Measurements from ENCODE around the gene TMEM61.
"Not testable (repeated sequence)": the region's sequence is repeated elsewhere in the genome, so short reads cannot be mapped to it uniquely, and the experiment has no call there.

Gene TMEM61

GRCh38 chr1:55005351-55006140, 25.1 kb downstream of the TMEM61 start:
- no peak for DNase-seq

GRCh38 chr1:55006931-55007330, 26.5 kb downstream of the TMEM61 start:
- no peak for DNase-seq

- no peak for DNase-seq
Measured at GRCh38 chr1:55007625-55008024, 27.2 kb downstream of the TMEM61 start.

GRCh38 chr1:55010194-55010886, 29.9 kb downstream of the TMEM61 start:
- no peak for DNase-seq

- no peak for DNase-seq
Measured at GRCh38 chr1:55010887-55011217, 30.4 kb downstream of the TMEM61 start.

GRCh38 chr1:55012661-55013060, 32.2 kb downstream of the TMEM61 start:
- peak; percentile 85 for DNase-seq

GRCh38 chr1:55015123-55015522, 34.7 kb downstream of the TMEM61 start:
- DNase-seq = no peak

DNA sequence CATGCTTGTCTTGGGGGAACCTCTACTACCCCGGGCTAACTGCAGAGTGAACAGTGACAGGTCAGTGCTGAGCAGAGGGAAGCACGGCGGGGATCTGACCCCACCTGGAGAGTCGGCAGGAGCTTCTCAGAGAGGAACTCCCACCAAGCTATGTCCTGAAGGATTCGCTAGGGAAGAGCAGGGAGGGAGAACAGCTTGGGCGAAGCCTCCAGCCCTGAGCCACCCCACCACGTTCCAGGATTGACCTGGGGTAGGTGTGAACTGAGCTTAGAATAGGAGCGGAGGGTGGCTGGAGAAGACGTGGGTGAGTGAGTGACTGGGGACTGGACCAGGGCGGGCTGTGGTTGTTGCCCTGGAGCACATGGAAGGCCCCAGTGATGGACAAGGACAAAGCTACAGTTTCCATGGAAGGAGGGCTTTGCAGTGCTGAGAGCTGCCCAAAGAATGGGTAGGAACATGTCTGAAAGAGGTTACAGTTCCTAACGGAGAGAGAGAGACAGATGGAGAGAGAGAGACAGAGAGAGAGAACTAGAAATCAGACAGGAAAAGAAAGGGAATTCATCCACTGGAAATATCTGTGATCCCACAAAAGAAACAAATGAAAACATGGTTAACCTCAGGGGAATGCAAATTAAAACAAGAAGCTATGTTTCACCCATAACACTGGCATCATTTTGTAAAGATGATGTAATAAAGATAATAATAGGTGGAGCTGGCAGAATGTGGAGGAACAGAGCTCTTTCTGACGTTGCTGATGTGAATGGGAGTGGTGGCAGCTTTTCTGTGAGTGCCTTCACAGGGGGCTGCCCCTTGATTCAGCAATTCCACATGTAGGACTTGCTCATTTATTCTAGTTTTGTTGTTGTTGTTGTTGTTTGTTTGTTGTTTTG, 35.5 kb downstream of the TMEM61 start:
- DNase-seq = no peak

DNA sequence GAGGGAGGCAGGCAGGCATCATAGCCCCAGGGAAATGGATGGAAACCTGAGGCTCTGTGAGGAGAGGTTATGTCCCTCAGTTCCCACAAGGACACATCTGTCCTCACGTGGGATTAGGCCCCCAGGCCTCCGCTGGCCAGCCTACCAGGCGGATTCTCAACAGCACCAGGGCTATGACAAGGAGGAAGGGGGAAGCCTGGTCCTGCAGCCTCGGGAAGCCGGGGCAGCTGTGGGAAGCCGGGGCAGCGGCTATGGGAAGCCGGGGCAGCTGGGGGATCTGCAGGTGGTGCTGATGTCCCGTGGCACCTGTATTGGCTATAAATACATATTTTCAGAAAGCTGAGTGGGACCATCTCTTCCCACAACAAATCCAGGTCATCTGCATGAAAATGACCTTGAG, 38.0 kb downstream of the TMEM61 start:
- DNase-seq = no peak

DNA sequence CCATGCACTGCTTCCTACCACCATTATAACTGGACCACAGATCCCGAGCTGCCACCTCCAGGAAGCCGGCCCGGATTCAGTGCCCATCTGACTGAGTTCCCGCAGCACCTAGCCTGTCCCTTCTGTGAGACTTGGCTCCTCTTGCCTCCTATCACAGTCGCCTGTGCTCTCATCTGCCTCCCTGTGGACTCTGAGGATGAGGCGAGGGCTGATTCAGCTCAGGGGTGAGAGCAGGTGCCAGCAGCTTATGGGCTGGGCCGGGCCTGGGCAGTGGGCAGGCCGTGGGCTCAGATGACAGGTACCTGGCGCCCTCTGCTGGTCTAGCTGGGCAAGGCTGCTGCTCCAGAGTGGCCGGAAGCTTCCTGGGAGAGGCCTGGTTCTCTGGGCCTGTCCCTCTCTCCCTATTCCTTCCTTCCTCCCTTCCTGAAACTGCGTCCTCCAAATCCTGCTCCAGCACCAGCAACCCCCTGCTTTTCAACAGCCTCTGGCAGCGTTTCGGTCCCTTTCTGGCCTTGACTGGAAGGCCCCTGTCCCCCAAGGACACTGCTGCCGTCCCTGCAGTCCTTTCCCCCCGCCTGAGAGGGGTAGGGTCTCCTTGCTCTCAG, 41.6 kb downstream of the TMEM61 start:
- peak; percentile 87 for DNase-seq

DNA sequence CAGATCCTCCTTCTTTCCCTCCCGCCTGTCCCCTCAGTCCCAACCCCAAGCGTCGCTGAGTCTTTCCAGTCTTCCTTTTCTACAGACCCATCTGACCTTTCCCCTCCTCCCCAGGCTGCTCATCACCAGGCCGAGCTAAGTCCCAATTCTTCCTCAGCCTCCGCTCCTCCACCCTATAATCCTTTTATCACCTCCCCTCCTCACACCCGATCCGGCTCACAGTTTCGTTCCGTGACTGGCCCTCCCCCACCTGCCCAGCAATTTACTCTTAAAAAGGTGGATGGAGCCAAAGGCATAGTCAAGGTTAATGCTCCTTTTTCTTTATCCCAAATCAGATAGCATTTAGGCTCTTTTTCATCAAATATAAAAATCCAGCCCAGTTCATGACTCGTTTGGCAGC, 43.7 kb downstream of the TMEM61 start:
- not testable (repeated sequence) for DNase-seq

DNA sequence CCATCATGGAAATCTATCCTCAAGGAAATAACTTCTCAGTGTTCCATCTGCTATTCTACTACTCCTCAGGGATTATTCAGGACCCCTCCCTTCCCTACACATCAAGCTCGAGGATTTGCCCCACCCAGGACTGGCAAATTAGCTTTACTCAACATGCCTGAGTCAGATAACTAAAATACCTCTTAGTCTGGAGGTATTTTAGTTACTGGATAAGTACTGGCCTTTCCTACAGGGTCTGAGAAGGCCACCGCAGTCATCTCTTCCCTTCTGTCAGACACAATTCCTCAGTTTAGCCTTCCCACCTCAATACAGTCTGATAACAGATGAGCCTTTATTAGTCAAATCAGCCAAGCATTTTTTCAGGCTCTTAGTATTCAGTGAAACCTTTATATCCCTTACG, 46.3 kb downstream of the TMEM61 start:
- not testable (repeated sequence) for DNase-seq

DNA sequence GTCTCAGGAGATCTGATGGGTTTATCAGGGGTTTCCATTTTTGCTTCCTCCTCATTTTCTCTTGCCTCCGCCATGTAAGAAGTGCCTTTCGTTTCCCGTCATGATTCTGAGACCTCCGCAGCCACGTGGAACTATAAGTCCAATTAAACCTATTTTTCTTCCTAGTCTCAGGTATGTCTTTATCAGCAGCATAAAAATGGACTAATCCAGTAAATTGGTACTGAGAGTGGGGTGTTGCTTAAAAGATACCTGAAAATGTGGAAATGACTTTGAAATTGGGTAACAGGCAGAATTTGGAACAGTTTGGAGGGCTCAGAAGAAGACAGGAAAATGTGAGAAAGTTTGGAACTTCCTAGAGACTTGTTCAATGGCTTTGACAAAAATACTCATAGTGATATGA, 50.7 kb downstream of the TMEM61 start:
- not testable (repeated sequence) for DNase-seq

DNA sequence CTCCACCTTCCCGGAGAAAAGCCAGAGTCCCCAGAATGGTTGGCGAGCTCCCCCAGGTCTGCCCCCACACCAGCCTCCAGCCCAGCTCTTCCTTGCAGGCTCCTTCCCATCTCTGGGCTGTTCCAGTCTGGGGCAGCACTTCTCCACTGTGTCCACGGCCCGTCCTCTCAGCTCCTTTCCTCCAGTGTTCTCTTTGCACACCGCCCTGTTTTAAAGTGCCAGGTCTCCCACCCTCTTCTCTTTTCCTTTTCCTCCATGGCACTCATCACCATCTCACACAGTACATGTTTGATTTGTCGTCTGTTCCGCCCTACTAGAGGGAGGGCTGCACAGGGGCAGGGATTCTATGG, 52.8 kb downstream of the TMEM61 start:
- DNase-seq = no peak

GRCh38 chr1:55034476-55035133, 54.2 kb downstream of the TMEM61 start:
- no peak for DNase-seq

DNA sequence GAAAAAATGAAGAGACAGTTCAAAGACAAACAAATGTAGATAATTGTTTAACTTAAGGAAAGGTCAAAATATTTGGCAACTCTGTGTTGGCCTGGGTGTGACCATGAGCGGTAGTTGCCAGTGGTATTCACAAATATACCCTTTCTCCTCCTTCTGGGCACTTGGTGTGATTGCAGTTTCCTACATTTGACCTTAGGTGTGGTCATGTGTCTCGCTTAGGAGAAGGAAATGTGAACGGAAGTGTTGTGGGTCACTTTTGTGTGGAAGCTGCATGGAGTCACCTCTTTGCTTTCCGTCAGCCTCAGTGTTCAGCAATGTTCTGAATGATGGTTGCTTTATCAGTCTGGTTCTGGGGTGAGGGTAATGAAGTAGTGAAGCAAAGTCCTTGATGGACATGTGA, 55.5 kb downstream of the TMEM61 start:
- no peak for DNase-seq

- no peak for DNase-seq
Measured at GRCh38 chr1:55037733-55038551, 57.5 kb downstream of the TMEM61 start.

GRCh38 chr1:55038552-55038838, 58.1 kb downstream of the TMEM61 start:
- DNase-seq = no peak

DNA sequence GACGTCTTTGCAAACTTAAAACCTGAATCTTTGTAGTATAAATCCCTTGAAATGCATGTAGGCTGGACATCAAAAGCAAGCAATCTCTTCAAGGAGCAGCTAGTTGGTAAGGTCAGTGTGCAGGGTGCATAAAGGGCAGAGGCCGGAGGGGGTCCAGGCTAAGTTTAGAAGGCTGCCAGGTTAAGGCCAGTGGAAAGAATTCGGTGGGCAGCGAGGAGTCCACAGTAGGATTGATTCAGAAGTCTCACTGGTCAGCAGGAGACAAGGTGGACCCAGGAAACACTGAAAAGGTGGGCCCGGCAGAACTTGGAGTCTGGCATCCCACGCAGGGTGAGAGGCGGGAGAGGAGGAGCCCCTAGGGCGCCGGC, 58.5 kb downstream of the TMEM61 start:
- no peak for DNase-seq

DNA sequence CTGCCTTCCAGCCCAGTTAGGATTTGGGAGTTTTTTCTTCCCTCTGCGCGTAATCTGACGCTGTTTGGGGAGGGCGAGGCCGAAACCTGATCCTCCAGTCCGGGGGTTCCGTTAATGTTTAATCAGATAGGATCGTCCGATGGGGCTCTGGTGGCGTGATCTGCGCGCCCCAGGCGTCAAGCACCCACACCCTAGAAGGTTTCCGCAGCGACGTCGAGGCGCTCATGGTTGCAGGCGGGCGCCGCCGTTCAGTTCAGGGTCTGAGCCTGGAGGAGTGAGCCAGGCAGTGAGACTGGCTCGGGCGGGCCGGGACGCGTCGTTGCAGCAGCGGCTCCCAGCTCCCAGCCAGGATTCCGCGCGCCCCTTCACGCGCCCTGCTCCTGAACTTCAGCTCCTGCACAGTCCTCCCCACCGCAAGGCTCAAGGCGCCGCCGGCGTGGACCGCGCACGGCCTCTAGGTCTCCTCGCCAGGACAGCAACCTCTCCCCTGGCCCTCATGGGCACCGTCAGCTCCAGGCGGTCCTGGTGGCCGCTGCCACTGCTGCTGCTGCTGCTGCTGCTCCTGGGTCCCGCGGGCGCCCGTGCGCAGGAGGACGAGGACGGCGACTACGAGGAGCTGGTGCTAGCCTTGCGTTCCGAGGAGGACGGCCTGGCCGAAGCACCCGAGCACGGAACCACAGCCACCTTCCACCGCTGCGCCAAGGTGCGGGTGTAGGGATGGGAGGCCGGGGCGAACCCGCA, 59.1 kb downstream of the TMEM61 start, which contains the start of gene PCSK9:
Gene PCSK9 (plus strand): TSS at position 207 of the 741 bp plus-strand sequence. CDS start 290 bp downstream, at position 497.
- no peak for DNase-seq
